NCI-H1694 treated with DMSO at 0.1 percent for 48 hours (cell line): ENCODE measurements around the gene PNCK.
"Not testable (repeated sequence)": the region's sequence is repeated elsewhere in the genome, so short reads cannot be mapped to it uniquely, and the experiment has no call there.

ENCODE experiments used
- DNase-seq: peaks from one replicate; lab custom pipeline; 2025; lab: John Stamatoyannopoulos, UW

Gene PNCK

GRCh38 chrX:153685751-153686696 lies 12.4 kb upstream of the PNCK start:
- DNase-seq = no peak

- DNase-seq = no peak
Measured at GRCh38 chrX:153685156-153685536, 11.5 kb upstream of the PNCK start.

GRCh38 chrX:153684467-153685155 lies 11.0 kb upstream of the PNCK start:
- no peak for DNase-seq

GRCh38 chrX:153683486-153683885 lies 9.9 kb upstream of the PNCK start:
- DNase-seq = not testable (repeated sequence)

GRCh38 chrX:153681175-153681574 lies 7.6 kb upstream of the PNCK start:
- DNase-seq = no peak

- DNase-seq = no peak
Measured at GRCh38 chrX:153674219-153674851, 722 bp upstream of the PNCK start.

- DNase-seq = no peak
Measured at GRCh38 chrX:153672531-153673427, 834 bp downstream of the PNCK start.

- DNase-seq = no peak
Measured at GRCh38 chrX:153671589-153672530, 1.8 kb downstream of the PNCK start.

GRCh38 chrX:153670748-153671588 lies 2.6 kb downstream of the PNCK start:
- DNase-seq = no peak

- DNase-seq = no peak
Measured at GRCh38 chrX:153669901-153670731, 3.5 kb downstream of the PNCK start.

GRCh38 chrX:153669174-153669890 lies 4.3 kb downstream of the PNCK start:
- DNase-seq = peak; percentile 26

- no peak for DNase-seq
Measured at GRCh38 chrX:153668423-153669173, 5.0 kb downstream of the PNCK start.

- DNase-seq = peak; percentile 76
Measured at GRCh38 chrX:153667956-153668396, 5.6 kb downstream of the PNCK start.

GRCh38 chrX:153667281-153667955 lies 6.2 kb downstream of the PNCK start:
- no peak for DNase-seq

GRCh38 chrX:153665726-153666306 lies 7.8 kb downstream of the PNCK start:
- no peak for DNase-seq

GRCh38 chrX:153662266-153662665 lies 11.3 kb downstream of the PNCK start:
- DNase-seq = no peak
